ENCODE data around the gene PRDM7. TPM values are rescaled to one million over a fixed set of nuclear protein-coding genes. Genes with fewer than 3 reads are reported as not detected.
"Not testable (repeated sequence)": the region's sequence is repeated elsewhere in the genome, so short reads cannot be mapped to it uniquely, and the experiment has no call there.

PRDM7 gene
- total RNA-seq, 3 donors from 2014 or later = not detected

GRCh38 chr16:90011908-90012501 lies 65.1 kb downstream of the PRDM7 start:
- Histone ChIP-seq H3K4me3 (no peak overlapping the region), H3K4me1 (ENCODE audit: low read depth) (peaks cover 4% of the 10 kb centered on the region), H3K36me3 (ENCODE audit: low read depth) (no peaks in the 10 kb centered on the region), H3K9me3 (no peaks in the 10 kb centered on the region)
- intact Hi-C loops (cut with DNase I, micrococcal nuclease) = no loop called here
- ATAC-seq (no peak), DNase-seq (no peak)
- no peak for TF ChIP-seq CTCF (IDR thresholded peaks at IDR 0.05)

GRCh38 chr16:90011508-90011819 lies 65.7 kb downstream of the PRDM7 start:
- no peaks in the 10 kb centered on the region for H3K9me3 ChIP-seq
- no peak overlapping the region for H3K4me3 ChIP-seq
- H3K36me3 ChIP-seq (ENCODE audit: low read depth) = no peaks in the 10 kb centered on the region
- ATAC-seq (no peak), DNase-seq (no peak)
- no peak for TF ChIP-seq CTCF (IDR thresholded peaks at IDR 0.05)
- intact Hi-C loops (cut with DNase I, micrococcal nuclease) = no loop called here
- H3K4me1 ChIP-seq (ENCODE audit: low read depth) = peaks cover 4% of the 10 kb centered on the region

DNA sequence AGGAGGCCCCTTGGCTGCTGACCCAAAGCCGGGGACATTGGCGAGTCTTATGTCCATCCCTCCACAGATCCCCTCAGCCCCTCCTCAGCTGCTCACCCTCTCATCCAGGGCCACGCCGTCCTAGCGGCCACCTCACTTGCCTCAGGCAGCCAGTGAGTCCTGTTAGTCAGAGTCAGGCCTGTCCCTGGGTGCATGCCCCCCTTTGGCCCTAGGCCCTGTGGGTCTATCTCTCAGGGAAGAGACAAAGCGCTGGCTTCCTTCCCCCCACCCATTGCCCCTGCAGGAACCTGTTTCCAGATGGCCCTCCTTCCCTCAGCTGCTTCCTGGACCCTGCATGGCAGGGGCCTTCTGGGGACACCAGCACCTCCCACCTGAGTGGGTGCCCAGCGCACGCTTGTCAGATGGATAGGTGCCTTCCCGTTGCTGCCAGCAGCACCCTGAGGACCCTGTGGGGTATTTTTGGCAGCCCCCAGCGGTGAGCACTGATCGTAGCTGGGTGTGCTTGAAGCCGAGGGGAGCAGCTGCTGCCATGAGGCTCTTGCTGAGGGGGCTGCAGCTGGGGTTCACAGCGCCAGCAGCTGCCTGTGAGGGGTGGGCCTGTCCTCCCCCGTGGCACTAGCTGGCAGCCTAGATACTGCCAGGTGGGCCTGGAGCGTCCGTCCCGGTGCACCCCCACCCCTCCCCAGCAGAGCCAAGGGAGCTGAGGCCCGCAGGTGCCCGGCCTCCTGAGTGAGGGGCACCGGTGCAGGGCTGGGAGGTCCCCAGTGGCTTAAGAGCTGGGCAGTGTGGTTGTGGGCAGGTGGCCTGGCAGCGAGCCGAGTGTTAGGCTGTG lies 66.2 kb downstream of the PRDM7 start:
- intact Hi-C loops (cut with DNase I, micrococcal nuclease) = no loop called here
- peaks cover 4% of the 10 kb centered on the region for H3K4me1 ChIP-seq (ENCODE audit: low read depth)
- no peak for TF ChIP-seq CTCF (IDR thresholded peaks at IDR 0.05)
- no peaks in the 10 kb centered on the region for H3K9me3 ChIP-seq
- no peaks in the 10 kb centered on the region for H3K36me3 ChIP-seq (ENCODE audit: low read depth)
- ATAC-seq (no peak), DNase-seq (no peak)
- H3K4me3 ChIP-seq = no peak overlapping the region

- ATAC-seq (peak; percentile 13), DNase-seq (no peak)
- no peak overlapping the region for H3K4me3 ChIP-seq
- TF ChIP-seq CTCF (IDR thresholded peaks at IDR 0.05) = no peak
- intact Hi-C loops (cut with DNase I, micrococcal nuclease) = no loop called here
- H3K36me3 ChIP-seq (ENCODE audit: low read depth) = no peaks in the 10 kb centered on the region
- H3K9me3 ChIP-seq = no peaks in the 10 kb centered on the region
- H3K4me1 ChIP-seq (ENCODE audit: low read depth) = peaks cover 4% of the 10 kb centered on the region
Observed at GRCh38 chr16:90009172-90009899, 67.8 kb downstream of the PRDM7 start.

GRCh38 chr16:90008708-90009145 lies 68.4 kb downstream of the PRDM7 start:
- intact Hi-C loops (cut with DNase I, micrococcal nuclease) = no loop called here
- no peaks in the 10 kb centered on the region for H3K9me3 ChIP-seq
- no peaks in the 10 kb centered on the region for H3K36me3 ChIP-seq (ENCODE audit: low read depth)
- H3K4me3 ChIP-seq = no peak overlapping the region
- no peak for TF ChIP-seq CTCF (IDR thresholded peaks at IDR 0.05)
- peaks cover 4% of the 10 kb centered on the region for H3K4me1 ChIP-seq (ENCODE audit: low read depth)
- DNase-seq (no peak), ATAC-seq (peak; percentile 77)

GRCh38 chr16:90007635-90008234 lies 69.4 kb downstream of the PRDM7 start:
- H3K4me1 ChIP-seq (ENCODE audit: low read depth); DNase-seq; ATAC-seq; H3K9me3 ChIP-seq; intact Hi-C loops (cut with DNase I, micrococcal nuclease); H3K4me3 ChIP-seq; H3K36me3 ChIP-seq (ENCODE audit: low read depth): not testable (repeated sequence)
